Measurements from ENCODE around the gene TMEM131.

TMEM131 gene

DNA sequence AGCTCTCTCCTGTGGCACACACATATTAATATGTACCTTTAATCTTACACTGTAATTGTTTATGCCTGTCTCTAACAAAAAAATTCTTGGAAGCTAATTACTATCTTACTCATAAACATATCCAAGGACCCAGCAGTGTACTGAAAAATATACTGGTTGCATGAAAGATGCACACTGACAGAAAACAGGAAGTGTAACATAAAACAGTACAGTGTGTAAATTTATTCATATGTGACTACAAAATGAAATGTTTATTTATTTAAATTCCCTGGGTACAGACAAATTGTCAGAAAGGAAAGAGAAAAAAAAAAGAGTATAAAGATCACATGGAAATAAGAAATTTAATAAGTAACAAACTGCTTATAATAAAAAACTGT lies 28.5 kb downstream of the TMEM131 start:
- H3K4me1 ChIP-seq, result no peaks in the 10 kb centered on the region
- no peaks in the 10 kb centered on the region for H3K27me3 ChIP-seq
- TF ChIP-seq, protein P1, sequence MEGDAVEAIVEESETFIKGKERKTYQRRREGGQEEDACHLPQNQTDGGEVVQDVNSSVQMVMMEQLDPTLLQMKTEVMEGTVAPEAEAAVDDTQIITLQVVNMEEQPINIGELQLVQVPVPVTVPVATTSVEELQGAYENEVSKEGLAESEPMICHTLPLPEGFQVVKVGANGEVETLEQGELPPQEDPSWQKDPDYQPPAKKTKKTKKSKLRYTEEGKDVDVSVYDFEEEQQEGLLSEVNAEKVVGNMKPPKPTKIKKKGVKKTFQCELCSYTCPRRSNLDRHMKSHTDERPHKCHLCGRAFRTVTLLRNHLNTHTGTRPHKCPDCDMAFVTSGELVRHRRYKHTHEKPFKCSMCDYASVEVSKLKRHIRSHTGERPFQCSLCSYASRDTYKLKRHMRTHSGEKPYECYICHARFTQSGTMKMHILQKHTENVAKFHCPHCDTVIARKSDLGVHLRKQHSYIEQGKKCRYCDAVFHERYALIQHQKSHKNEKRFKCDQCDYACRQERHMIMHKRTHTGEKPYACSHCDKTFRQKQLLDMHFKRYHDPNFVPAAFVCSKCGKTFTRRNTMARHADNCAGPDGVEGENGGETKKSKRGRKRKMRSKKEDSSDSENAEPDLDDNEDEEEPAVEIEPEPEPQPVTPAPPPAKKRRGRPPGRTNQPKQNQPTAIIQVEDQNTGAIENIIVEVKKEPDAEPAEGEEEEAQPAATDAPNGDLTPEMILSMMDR (IDR thresholded peaks at IDR 0.05; ENCODE audit: low read depth, low read length), result no peak
- H3K9me3 ChIP-seq, result no peaks in the 10 kb centered on the region
- no peak for DNase-seq
- no peak overlapping the region for H3K4me3 ChIP-seq (ENCODE audit: low read depth, low read length)
- no peaks in the 10 kb centered on the region for H3K36me3 ChIP-seq

GRCh38 chr2:97966545-97967215 lies 29.1 kb downstream of the TMEM131 start:
- no peak for DNase-seq
- no peaks in the 10 kb centered on the region for H3K36me3 ChIP-seq
- no peaks in the 10 kb centered on the region for H3K27me3 ChIP-seq
- H3K9me3 ChIP-seq, result no peaks in the 10 kb centered on the region
- TF ChIP-seq, protein P1 (IDR thresholded peaks at IDR 0.05; ENCODE audit: low read depth, low read length), result no peak
- no peak overlapping the region for H3K4me3 ChIP-seq (ENCODE audit: low read depth, low read length)
- H3K4me1 ChIP-seq, result no peaks in the 10 kb centered on the region

DNA sequence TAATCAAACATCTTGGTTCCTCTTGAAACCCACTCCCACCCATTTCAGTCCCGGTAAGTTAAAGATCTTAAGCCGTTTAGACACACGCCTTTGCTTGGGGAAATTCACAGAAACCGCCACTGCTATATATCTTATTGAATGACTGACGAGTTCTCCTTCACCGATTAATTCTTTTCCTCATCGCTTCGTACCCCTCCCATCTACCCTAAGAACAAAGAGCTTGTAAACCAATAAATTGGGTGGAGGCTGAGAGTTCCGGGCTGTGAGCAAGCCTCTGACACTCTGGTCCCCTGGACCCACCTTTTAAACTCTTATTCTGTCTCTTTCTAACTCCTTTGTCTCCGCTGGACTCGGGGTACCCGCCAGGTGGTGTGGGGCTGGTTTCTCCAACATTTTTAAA lies 30.6 kb downstream of the TMEM131 start:
- no peak overlapping the region for H3K4me3 ChIP-seq (ENCODE audit: low read depth, low read length)
- no peaks in the 10 kb centered on the region for H3K36me3 ChIP-seq
- TF ChIP-seq, protein P1 (IDR thresholded peaks at IDR 0.05; ENCODE audit: low read depth, low read length), result no peak
- no peak for DNase-seq
- H3K27me3 ChIP-seq, result no peaks in the 10 kb centered on the region
- H3K4me1 ChIP-seq, result no peaks in the 10 kb centered on the region
- H3K9me3 ChIP-seq, result no peaks in the 10 kb centered on the region

DNA sequence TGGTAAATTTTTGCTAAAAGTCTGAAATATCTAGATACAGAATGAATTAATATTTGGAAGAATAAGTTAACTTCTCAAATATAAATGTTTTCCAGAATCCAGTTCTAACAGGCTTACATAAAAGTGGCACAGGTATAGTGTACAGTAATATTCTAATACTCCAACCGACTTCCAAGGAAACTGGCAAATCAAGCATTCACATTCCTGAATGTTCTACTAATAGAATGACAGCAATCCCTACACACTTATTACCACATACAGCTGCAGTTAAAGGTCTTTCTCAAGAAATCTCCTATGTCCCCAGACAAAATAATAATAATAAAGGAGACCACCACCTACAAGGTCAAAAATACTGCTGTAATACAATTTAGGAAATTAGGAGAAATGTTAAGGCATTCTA lies 31.9 kb downstream of the TMEM131 start:
- no peaks in the 10 kb centered on the region for H3K27me3 ChIP-seq
- no peak for DNase-seq
- H3K4me3 ChIP-seq (ENCODE audit: low read depth, low read length), result no peak overlapping the region
- TF ChIP-seq, protein P1 (IDR thresholded peaks at IDR 0.05; ENCODE audit: low read depth, low read length), result no peak
- H3K4me1 ChIP-seq, result no peaks in the 10 kb centered on the region
- H3K36me3 ChIP-seq, result no peaks in the 10 kb centered on the region
- no peaks in the 10 kb centered on the region for H3K9me3 ChIP-seq

- H3K36me3 ChIP-seq, result no peaks in the 10 kb centered on the region
- no peaks in the 10 kb centered on the region for H3K9me3 ChIP-seq
- no peaks in the 10 kb centered on the region for H3K27me3 ChIP-seq
- no peaks in the 10 kb centered on the region for H3K4me1 ChIP-seq
- TF ChIP-seq, protein P1 (IDR thresholded peaks at IDR 0.05; ENCODE audit: low read depth, low read length), result no peak
- no peak for DNase-seq
- H3K4me3 ChIP-seq (ENCODE audit: low read depth, low read length), result no peak overlapping the region
Observed at GRCh38 chr2:97963079-97963406, 32.7 kb downstream of the TMEM131 start.

GRCh38 chr2:97961534-97961933 lies 34.2 kb downstream of the TMEM131 start:
- Histone ChIP-seq H3K9me3 (no peaks in the 10 kb centered on the region), H3K4me1 (no peaks in the 10 kb centered on the region), H3K27me3 (no peaks in the 10 kb centered on the region), H3K4me3 (ENCODE audit: low read depth, low read length) (no peak overlapping the region), H3K36me3 (no peaks in the 10 kb centered on the region)
- no peak for DNase-seq
- TF ChIP-seq, protein P1 (IDR thresholded peaks at IDR 0.05; ENCODE audit: low read depth, low read length), result no peak
